Measurements from ENCODE around the gene VTA1. TPM values are rescaled to one million over a fixed set of nuclear protein-coding genes. Genes with fewer than 3 reads are reported as not detected.

Gene VTA1
- polyA plus RNA-seq, 1 donor: 73.9 TPM

- WGBS (ENCODE audit: insufficient coverage, low lambda C conversion rate): no CpG with 5 or more reads among the region's 4 CpGs
Measured at GRCh38 chr6:142165227-142165626, 18.2 kb downstream of the VTA1 start.

GRCh38 chr6:142167071-142167470 is 20.0 kb downstream of the VTA1 start:
- no peak overlapping the region for H3K4me3 ChIP-seq (ENCODE audit: low read length)
- DNase-seq: no peak
- H3K9me3 ChIP-seq (ENCODE audit: control insufficient read depth, low read depth, low read length): no peaks in the 10 kb centered on the region
- H3K27me3 ChIP-seq (ENCODE audit: control insufficient read depth, insufficient read depth, low read length): no peaks in the 10 kb centered on the region
- peaks cover 15% of the 10 kb centered on the region for H3K36me3 ChIP-seq (ENCODE audit: control insufficient read depth, insufficient read depth, low read length)
- H3K27ac ChIP-seq (ENCODE audit: low read length): no peak overlapping the region
- 100% methylated on average over 1 of the region's 3 CpGs for WGBS (ENCODE audit: insufficient coverage, low lambda C conversion rate)
- H3K4me1 ChIP-seq (ENCODE audit: control insufficient read depth, insufficient read depth, low read length): no peaks in the 10 kb centered on the region

More at GRCh38 chr6:142165227-142165626, 18.2 kb downstream of the VTA1 start:
- no peaks in the 10 kb centered on the region for H3K4me1 ChIP-seq (ENCODE audit: control insufficient read depth, insufficient read depth, low read length)
- no peak overlapping the region for H3K4me3 ChIP-seq (ENCODE audit: low read length)
- H3K27me3 ChIP-seq (ENCODE audit: control insufficient read depth, insufficient read depth, low read length): no peaks in the 10 kb centered on the region
- no peak overlapping the region for H3K27ac ChIP-seq (ENCODE audit: low read length)
- DNase-seq: no peak
- H3K36me3 ChIP-seq (ENCODE audit: control insufficient read depth, insufficient read depth, low read length): peaks cover 12% of the 10 kb centered on the region
- no peaks in the 10 kb centered on the region for H3K9me3 ChIP-seq (ENCODE audit: control insufficient read depth, low read depth, low read length)

GRCh38 chr6:142167486-142167885 is 20.4 kb downstream of the VTA1 start:
- peaks cover 15% of the 10 kb centered on the region for H3K36me3 ChIP-seq (ENCODE audit: control insufficient read depth, insufficient read depth, low read length)
- H3K4me1 ChIP-seq (ENCODE audit: control insufficient read depth, insufficient read depth, low read length): no peaks in the 10 kb centered on the region
- no peak overlapping the region for H3K27ac ChIP-seq (ENCODE audit: low read length)
- no peaks in the 10 kb centered on the region for H3K27me3 ChIP-seq (ENCODE audit: control insufficient read depth, insufficient read depth, low read length)
- 80% methylated on average over 1 of the region's 2 CpGs for WGBS (ENCODE audit: insufficient coverage, low lambda C conversion rate)
- no peak overlapping the region for H3K4me3 ChIP-seq (ENCODE audit: low read length)
- DNase-seq: no peak
- no peaks in the 10 kb centered on the region for H3K9me3 ChIP-seq (ENCODE audit: control insufficient read depth, low read depth, low read length)

- Histone ChIP-seq H3K9me3 (ENCODE audit: control insufficient read depth, low read depth, low read length) (no peaks in the 10 kb centered on the region), H3K27me3 (ENCODE audit: control insufficient read depth, insufficient read depth, low read length) (no peaks in the 10 kb centered on the region), H3K27ac (ENCODE audit: low read length) (no peak overlapping the region), H3K4me1 (ENCODE audit: control insufficient read depth, insufficient read depth, low read length) (no peaks in the 10 kb centered on the region), H3K4me3 (ENCODE audit: low read length) (no peak overlapping the region), H3K36me3 (ENCODE audit: control insufficient read depth, insufficient read depth, low read length) (peaks cover 24% of the 10 kb centered on the region)
- DNase-seq: no peak
Measured at GRCh38 chr6:142171351-142171750, 24.3 kb downstream of the VTA1 start.

DNA sequence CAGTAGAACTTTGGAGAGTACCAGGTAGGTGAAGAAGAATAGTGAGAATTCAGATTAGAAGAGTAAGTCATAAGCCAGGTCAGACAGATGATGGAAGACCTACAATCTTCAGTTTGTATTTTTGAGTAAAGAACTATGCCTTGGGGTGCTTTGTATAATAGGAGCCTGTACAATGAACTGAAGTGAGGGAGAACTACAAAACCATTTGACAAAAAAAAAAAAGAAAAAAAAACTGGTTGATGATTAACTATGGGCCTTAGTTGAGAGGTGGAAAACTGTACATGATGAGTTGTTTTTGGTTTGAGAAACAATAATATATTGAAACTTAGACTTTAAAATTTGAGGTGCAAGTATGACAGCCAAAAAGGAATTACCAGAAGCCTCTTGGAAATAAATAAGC is 25.7 kb downstream of the VTA1 start:
- Histone ChIP-seq H3K27ac (ENCODE audit: low read length) (no peak overlapping the region), H3K27me3 (ENCODE audit: control insufficient read depth, insufficient read depth, low read length) (no peaks in the 10 kb centered on the region), H3K4me1 (ENCODE audit: control insufficient read depth, insufficient read depth, low read length) (no peaks in the 10 kb centered on the region), H3K4me3 (ENCODE audit: low read length) (no peak overlapping the region), H3K36me3 (ENCODE audit: control insufficient read depth, insufficient read depth, low read length) (peaks cover 12% of the 10 kb centered on the region), H3K9me3 (ENCODE audit: control insufficient read depth, low read depth, low read length) (no peaks in the 10 kb centered on the region)
- DNase-seq: no peak

- Histone ChIP-seq H3K4me3 (ENCODE audit: low read length) (no peak overlapping the region), H3K36me3 (ENCODE audit: control insufficient read depth, insufficient read depth, low read length) (peaks cover 12% of the 10 kb centered on the region), H3K27ac (ENCODE audit: low read length) (no peak overlapping the region), H3K9me3 (ENCODE audit: control insufficient read depth, low read depth, low read length) (peaks cover 4% of the 10 kb centered on the region), H3K27me3 (ENCODE audit: control insufficient read depth, insufficient read depth, low read length) (no peaks in the 10 kb centered on the region), H3K4me1 (ENCODE audit: control insufficient read depth, insufficient read depth, low read length) (no peaks in the 10 kb centered on the region)
- no peak for DNase-seq
- no CpG with 5 or more reads among the region's 3 CpGs for WGBS (ENCODE audit: insufficient coverage, low lambda C conversion rate)
Measured at GRCh38 chr6:142173980-142174379, 26.9 kb downstream of the VTA1 start.

DNA sequence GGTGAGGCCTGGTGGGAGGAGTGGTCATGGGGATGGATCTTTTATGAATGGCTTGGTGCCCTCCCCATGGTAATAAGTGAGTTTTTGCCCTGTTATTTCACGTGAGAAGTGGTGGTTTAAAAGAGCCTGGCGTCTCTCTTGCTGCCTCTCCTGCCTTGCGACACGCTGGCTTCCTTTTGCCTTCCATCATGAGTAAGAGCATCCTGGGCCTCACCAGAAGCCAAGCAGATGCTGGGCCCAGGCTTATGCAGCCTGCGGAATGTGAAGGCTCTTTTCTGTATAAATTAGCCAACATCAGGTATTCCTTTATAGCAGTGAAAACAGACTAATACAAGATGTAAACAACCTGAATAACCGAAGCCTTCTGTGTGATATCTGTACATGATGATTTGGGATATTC is 27.6 kb downstream of the VTA1 start:
- no peak overlapping the region for H3K27ac ChIP-seq (ENCODE audit: low read length)
- H3K4me3 ChIP-seq (ENCODE audit: low read length): no peak overlapping the region
- H3K36me3 ChIP-seq (ENCODE audit: control insufficient read depth, insufficient read depth, low read length): peaks cover 12% of the 10 kb centered on the region
- H3K4me1 ChIP-seq (ENCODE audit: control insufficient read depth, insufficient read depth, low read length): no peaks in the 10 kb centered on the region
- H3K9me3 ChIP-seq (ENCODE audit: control insufficient read depth, low read depth, low read length): peaks cover 4% of the 10 kb centered on the region
- WGBS (ENCODE audit: insufficient coverage, low lambda C conversion rate): 60% methylated on average over 1 of the region's 6 CpGs
- H3K27me3 ChIP-seq (ENCODE audit: control insufficient read depth, insufficient read depth, low read length): no peaks in the 10 kb centered on the region
- no peak for DNase-seq

DNA sequence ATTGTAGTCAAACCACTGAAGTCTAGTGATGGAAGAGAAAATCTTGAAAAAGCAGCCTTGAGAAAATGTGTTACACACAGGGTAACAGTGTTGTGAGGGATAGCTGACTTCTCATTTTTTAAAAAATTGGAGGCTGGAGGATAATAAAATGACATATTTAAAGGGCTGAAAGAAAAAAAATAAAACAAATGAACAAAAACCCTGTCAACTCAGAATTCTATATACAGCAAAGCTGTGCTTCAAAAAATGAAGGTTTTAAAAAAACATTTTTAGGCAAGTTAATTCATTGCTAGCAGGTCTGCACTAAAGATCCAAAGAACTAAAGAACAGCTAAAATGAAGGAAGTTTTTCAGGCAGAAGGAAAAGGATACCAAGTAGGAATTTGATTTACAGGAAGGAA is 31.1 kb downstream of the VTA1 start:
- no peak overlapping the region for H3K27ac ChIP-seq (ENCODE audit: low read length)
- H3K4me1 ChIP-seq (ENCODE audit: control insufficient read depth, insufficient read depth, low read length): no peaks in the 10 kb centered on the region
- peaks cover 9% of the 10 kb centered on the region for H3K36me3 ChIP-seq (ENCODE audit: control insufficient read depth, insufficient read depth, low read length)
- no peak for DNase-seq
- H3K27me3 ChIP-seq (ENCODE audit: control insufficient read depth, insufficient read depth, low read length): no peaks in the 10 kb centered on the region
- no peak overlapping the region for H3K4me3 ChIP-seq (ENCODE audit: low read length)
- H3K9me3 ChIP-seq (ENCODE audit: control insufficient read depth, low read depth, low read length): peaks cover 4% of the 10 kb centered on the region

- H3K4me1 ChIP-seq (ENCODE audit: control insufficient read depth, insufficient read depth, low read length): no peaks in the 10 kb centered on the region
- peaks cover 4% of the 10 kb centered on the region for H3K9me3 ChIP-seq (ENCODE audit: control insufficient read depth, low read depth, low read length)
- no peak for DNase-seq
- H3K27ac ChIP-seq (ENCODE audit: low read length): no peak overlapping the region
- H3K27me3 ChIP-seq (ENCODE audit: control insufficient read depth, insufficient read depth, low read length): no peaks in the 10 kb centered on the region
- H3K4me3 ChIP-seq (ENCODE audit: low read length): no peak overlapping the region
- peaks cover 2% of the 10 kb centered on the region for H3K36me3 ChIP-seq (ENCODE audit: control insufficient read depth, insufficient read depth, low read length)
Measured at GRCh38 chr6:142182004-142182403, 34.9 kb downstream of the VTA1 start.

DNA sequence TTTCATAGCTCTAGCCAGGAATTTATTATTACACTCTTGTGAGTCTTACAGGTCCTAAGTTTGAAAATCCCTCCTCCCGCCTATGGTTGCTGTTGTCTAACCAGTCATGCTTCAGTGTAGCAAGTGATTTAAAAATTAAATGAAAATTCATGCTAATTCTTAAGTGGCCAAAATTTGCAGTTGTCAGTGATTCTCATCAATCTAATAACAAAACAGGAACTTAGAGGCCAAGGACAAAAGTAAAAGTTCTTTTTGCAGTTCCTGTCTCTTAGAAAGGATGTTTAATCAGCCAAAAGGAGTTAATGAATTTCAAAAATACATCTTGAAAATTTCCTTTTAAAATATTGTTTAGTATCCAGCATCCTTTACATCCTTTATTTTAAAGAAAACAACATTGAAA is 36.3 kb downstream of the VTA1 start:
- peaks cover 2% of the 10 kb centered on the region for H3K36me3 ChIP-seq (ENCODE audit: control insufficient read depth, insufficient read depth, low read length)
- H3K27ac ChIP-seq (ENCODE audit: low read length): no peak overlapping the region
- H3K4me3 ChIP-seq (ENCODE audit: low read length): no peak overlapping the region
- H3K9me3 ChIP-seq (ENCODE audit: control insufficient read depth, low read depth, low read length): peaks cover under 1% of the 10 kb centered on the region
- no peak for DNase-seq
- no peaks in the 10 kb centered on the region for H3K27me3 ChIP-seq (ENCODE audit: control insufficient read depth, insufficient read depth, low read length)
- WGBS (ENCODE audit: insufficient coverage, low lambda C conversion rate): no CpG with 5 or more reads among the region's 1 CpG
- no peaks in the 10 kb centered on the region for H3K4me1 ChIP-seq (ENCODE audit: control insufficient read depth, insufficient read depth, low read length)

DNA sequence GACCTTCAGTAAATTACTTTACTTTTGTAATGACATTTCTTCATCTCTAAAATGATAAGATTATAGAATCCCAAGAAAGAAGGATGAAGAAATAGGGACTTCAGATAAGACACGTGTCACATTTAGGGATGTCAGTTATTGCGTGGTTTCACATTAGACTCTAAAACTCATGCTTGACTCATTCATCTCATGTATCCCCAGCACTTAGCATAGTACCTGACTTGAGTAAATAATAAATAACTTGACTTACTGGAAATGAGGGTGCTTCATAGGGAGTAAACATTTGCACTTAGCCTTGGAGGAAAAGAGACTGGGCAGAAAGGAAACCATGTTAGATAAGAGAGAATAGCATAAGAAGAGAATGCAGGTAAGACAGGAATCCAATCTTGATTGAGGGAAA is 37.2 kb downstream of the VTA1 start:
- H3K27ac ChIP-seq (ENCODE audit: low read length): no peak overlapping the region
- WGBS (ENCODE audit: insufficient coverage, low lambda C conversion rate): no CpG with 5 or more reads among the region's 2 CpGs

More for the DNA sequence above, 37.2 kb downstream of the VTA1 start:
- Histone ChIP-seq H3K36me3 (ENCODE audit: control insufficient read depth, insufficient read depth, low read length) (peaks cover 4% of the 10 kb centered on the region), H3K4me1 (ENCODE audit: control insufficient read depth, insufficient read depth, low read length) (no peaks in the 10 kb centered on the region), H3K9me3 (ENCODE audit: control insufficient read depth, low read depth, low read length) (no peaks in the 10 kb centered on the region), H3K27me3 (ENCODE audit: control insufficient read depth, insufficient read depth, low read length) (no peaks in the 10 kb centered on the region), H3K4me3 (ENCODE audit: low read length) (no peak overlapping the region)
- DNase-seq: peak; percentile 4 to 39
